Heart left ventricle (tissue), 13 donors: ENCODE data around the gene ZCCHC13.

Experiments used
- CTCF ChIP-seq, 12 donors: fragments of 200-600 bp; sonication (generic) in 4 of 12; IDR thresholded peaks; one replicate each; pipeline versions ENCODE4 v1.5.0 to v1.8.0; 2018 to 2022; ENCODE audit warnings: antibody characterized with exemption in 12 of 12, mild to moderate bottlenecking in 5 of 12
- POLR2A ChIP-seq, 2 donors: fragments of 450-650 bp; IDR thresholded peaks; one replicate each; pipeline ENCODE4 v1.6.1; 2017; ENCODE audit warnings: antibody characterized with exemption in 2 of 2, mild to moderate bottlenecking in 2 of 2, moderate library complexity in 2 of 2
- donor health status: ischemic (EF 13 %, LVEDD 7.1; RV severe dilation, severe dysfunction).
- donor health status: DM: no; HTN: yes; CAD: no.
- donor health status: DM: no; HTN: no; CAD: no.
- donor health status: ischemic (EF 25% LVEDD 6.9; RV normal size, moderate dysfunction).
- donor health status: ischemic (EF 25% LVEDD 5.7; RV mildly dilated, moderate dysfunction).
- donor health status: ischemic (EF 35%, LVEDD 5.7; RV mildly dilated, moderate dysfunction).
- donor health status: nonischemic (EF 11% LVEDD 7.7; RV severe dilation, severe dysfunction).
- donor health status: DM: yes; HTN: yes; CAD: no.
- donor health status: PGD.
- donor health status: ischemic (EF 29% LVEDD 5.4; RV normal size, mild dysfunction).
- donor health status: nonischemic (EF 23%, LVEDD 6.1; RV moderate dilation, normal function).

DNA sequence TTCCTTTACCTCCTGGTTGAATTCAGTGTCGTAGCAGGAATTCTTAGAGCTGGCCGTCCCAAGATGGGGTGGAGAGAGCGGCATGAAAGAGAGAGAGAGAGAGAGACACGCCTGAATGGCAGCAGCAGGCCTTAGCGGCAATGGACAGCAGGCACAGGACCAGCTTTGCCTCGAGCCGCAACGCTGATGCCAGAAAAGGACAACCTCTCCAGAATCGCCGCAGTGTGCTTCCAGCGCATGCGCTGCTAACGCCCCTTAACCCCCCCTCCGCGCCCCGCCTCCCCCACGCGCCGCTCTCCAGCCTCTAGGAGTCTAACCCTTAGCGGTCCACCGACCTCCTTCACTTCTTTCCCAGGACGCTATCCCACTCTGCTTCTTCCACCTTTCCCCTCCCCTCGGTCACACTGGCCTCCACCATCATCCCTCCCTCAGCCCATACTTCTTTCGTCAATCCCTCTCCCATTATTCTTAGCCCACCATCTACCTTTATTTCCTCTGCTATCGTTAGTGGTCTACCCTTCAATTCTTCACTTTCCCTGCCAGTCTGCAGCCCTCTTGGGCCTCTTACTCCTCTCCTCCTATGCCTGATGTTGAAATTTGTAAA, 10.5 kb upstream of the ZCCHC13 start:
- TF ChIP-seq CTCF (IDR thresholded peaks at IDR 0.05): no peak
- TF ChIP-seq POLR2A (IDR thresholded peaks at IDR 0.05): peak in 1 of 2 donors; percentile 41
